Kidney epithelial cell (primary cell): Measurements from ENCODE around the gene SLC5A11. TPM values are rescaled to one million over a fixed set of nuclear protein-coding genes. Genes with fewer than 3 reads are reported as not detected.

Experiments used
- DNase-seq: peaks from one replicate; pipeline ENCODE4 v3.0.0-alpha.2; 2010; ENCODE audit warnings: low read depth
- H3K27me3 ChIP-seq: 2 replicates; pipeline ENCODE4 v1.6.0; 2011; ENCODE audit warnings: low read length; ENCODE audit not compliant: control insufficient read depth, insufficient read depth
- H3K36me3 ChIP-seq: 2 replicates; pipeline ENCODE4 v1.5.1; 2011; ENCODE audit warnings: low read length; ENCODE audit not compliant: control insufficient read depth, insufficient read depth
- H3K4me3 ChIP-seq: 2 replicates; pipeline ENCODE4 v1.5.1; 2011; ENCODE audit warnings: low read depth, mild to moderate bottlenecking, control low read depth, low read length
- total RNA-seq: library from RNA; depleted of rRNA; stranded (reverse); fragments of >200 nt; gene quantifications from 2 replicates; pipeline ENCODE4 v1.2.3, GENCODE V29; 2015
- TF ChIP-seq, protein P1 (sequence below): IDR thresholded peaks from 2 replicates; pipeline ENCODE4 v1.5.1; 2011; ENCODE audit warnings: mild to moderate bottlenecking, moderate library complexity, low read length, control low read depth, inconsistent platforms; ENCODE audit not compliant: insufficient read depth, poor library complexity, severe bottlenecking

The SLC5A11 gene
- total RNA-seq, 1 donor from 2014 or later, result not detected

DNA sequence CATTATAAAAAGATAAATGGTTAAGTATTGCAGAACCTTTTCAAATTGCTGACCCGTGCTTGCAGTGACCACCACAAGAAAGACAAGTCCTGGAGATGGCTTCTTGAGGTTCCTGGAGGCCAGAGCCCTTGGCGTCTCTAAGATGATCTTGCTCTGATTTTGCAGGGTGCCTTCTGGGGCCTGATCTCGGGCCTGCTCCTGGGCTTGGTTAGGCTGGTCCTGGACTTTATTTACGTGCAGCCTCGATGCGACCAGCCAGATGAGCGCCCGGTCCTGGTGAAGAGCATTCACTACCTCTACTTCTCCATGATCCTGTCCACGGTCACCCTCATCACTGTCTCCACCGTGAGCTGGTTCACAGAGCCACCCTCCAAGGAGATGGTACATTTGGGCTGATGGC is 63.0 kb downstream of the SLC5A11 start:
- H3K36me3 ChIP-seq, result no peaks in the 10 kb centered on the region
- no peak for DNase-seq
- H3K4me3 ChIP-seq, result no peak overlapping the region
- TF ChIP-seq, protein P1, sequence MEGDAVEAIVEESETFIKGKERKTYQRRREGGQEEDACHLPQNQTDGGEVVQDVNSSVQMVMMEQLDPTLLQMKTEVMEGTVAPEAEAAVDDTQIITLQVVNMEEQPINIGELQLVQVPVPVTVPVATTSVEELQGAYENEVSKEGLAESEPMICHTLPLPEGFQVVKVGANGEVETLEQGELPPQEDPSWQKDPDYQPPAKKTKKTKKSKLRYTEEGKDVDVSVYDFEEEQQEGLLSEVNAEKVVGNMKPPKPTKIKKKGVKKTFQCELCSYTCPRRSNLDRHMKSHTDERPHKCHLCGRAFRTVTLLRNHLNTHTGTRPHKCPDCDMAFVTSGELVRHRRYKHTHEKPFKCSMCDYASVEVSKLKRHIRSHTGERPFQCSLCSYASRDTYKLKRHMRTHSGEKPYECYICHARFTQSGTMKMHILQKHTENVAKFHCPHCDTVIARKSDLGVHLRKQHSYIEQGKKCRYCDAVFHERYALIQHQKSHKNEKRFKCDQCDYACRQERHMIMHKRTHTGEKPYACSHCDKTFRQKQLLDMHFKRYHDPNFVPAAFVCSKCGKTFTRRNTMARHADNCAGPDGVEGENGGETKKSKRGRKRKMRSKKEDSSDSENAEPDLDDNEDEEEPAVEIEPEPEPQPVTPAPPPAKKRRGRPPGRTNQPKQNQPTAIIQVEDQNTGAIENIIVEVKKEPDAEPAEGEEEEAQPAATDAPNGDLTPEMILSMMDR, result no peak
- H3K27me3 ChIP-seq, result no peaks in the 10 kb centered on the region

- no peaks in the 10 kb centered on the region for H3K36me3 ChIP-seq
These were observed 64.1 kb downstream of the SLC5A11 start for GRCh38 chr16:24909856-24910255.

DNA sequence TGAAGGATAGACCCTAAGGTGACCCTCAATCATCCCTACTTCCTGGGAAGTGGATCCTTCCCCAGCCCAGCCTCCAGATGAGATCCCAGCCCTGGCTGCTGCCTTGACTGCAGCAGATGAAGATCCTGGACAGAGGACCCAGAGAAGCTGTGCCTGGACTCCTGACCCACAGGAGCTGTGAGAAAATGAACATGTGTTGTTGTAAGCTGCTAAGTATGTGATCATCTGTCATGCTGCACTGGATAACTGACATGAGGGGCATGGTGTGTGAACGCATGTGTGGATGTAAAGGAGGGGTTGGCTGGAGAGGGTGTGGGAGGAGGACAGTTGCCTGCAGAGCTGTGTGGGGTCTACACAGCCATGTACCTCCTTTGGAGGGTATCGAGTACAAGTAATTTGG is 69.3 kb downstream of the SLC5A11 start:
- no peak for DNase-seq
- no peak overlapping the region for H3K4me3 ChIP-seq
- no peaks in the 10 kb centered on the region for H3K36me3 ChIP-seq
- TF ChIP-seq, protein P1, result no peak
- no peaks in the 10 kb centered on the region for H3K27me3 ChIP-seq

More at GRCh38 chr16:24909856-24910255, 64.1 kb downstream of the SLC5A11 start:
- TF ChIP-seq, protein P1, result no peak
- Histone ChIP-seq H3K4me3 (no peak overlapping the region), H3K27me3 (no peaks in the 10 kb centered on the region)
- DNase-seq, result no peak

- no peaks in the 10 kb centered on the region for H3K36me3 ChIP-seq
- TF ChIP-seq, protein P1, result no peak
- no peak for DNase-seq
- no peaks in the 10 kb centered on the region for H3K27me3 ChIP-seq
- H3K4me3 ChIP-seq, result no peak overlapping the region
These were observed 69.8 kb downstream of the SLC5A11 start for GRCh38 chr16:24915576-24915975.

DNA sequence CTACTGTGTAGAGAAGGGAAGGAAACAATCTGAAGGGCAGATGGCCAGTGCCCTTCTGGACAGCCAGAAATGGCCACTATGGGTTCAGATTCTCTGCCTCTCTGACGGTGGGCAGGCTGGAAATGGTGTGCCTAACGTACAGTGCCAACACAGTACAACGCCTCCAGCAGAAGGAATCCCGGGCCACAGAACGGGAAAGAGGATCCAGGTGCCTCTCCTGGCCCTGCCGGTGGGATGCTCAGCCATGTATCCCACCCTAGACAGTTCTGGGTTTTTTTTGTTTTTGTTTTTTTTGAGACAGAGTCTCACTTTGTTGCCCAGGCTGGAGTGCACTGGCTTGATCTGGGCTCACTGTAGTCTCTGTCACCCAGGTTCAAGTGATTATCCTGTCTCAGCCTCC is 71.5 kb downstream of the SLC5A11 start:
- Histone ChIP-seq H3K4me3 (no peak overlapping the region), H3K27me3 (no peaks in the 10 kb centered on the region), H3K36me3 (no peaks in the 10 kb centered on the region)
- TF ChIP-seq, protein P1, result no peak
- DNase-seq, result no peak

DNA sequence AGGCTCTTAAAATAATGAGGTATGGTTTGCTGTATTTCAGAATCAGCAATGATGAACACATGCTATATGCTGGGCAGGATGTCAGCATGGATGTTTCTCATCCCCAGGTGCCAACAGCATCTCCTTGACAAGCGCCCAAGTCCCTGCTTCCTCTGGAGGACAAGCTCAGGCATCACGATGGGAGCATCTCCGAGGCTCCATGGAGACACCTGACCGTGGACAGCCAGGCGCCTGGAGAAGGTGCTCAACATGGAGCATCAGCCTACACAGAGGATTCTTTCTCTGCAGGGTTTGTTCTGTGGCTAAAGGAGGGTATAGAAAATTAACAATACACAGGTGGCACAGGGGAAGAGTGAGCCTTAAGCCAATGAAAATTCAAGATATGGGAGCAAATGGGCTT is 72.1 kb downstream of the SLC5A11 start:
- DNase-seq, result no peak
- TF ChIP-seq, protein P1, result no peak
- H3K4me3 ChIP-seq, result no peak overlapping the region
- H3K36me3 ChIP-seq, result no peaks in the 10 kb centered on the region
- no peaks in the 10 kb centered on the region for H3K27me3 ChIP-seq
